Natural killer cell (primary cell): ENCODE data around the gene ERI3. TPM values are rescaled to one million over a fixed set of nuclear protein-coding genes. Genes with fewer than 3 reads are reported as not detected.

ENCODE experiments used
- ATAC-seq, 3 donors: fragments of 150-1000 bp in 2 of 3; fragments of 200-7000 bp in 1 of 3; cut with Tn5 transposase; 1 replicate in 1 of 3; 2 replicates in 2 of 3; pipeline ENCODE4 v1.10.0; 2021; ENCODE audit warnings: mild to moderate bottlenecking in 2 of 3, moderate library complexity in 2 of 3
- DNase-seq, 2 donors: peaks; one replicate each; pipeline versions ENCODE4 v3.0.0 to v3.0.0-alpha.2; 2013 to 2021; ENCODE audit warnings: mixed read lengths in 1 of 2
- H3K27ac ChIP-seq: one replicate; pipeline ENCODE4 v1.5.1; 2013; ENCODE audit warnings: mild to moderate bottlenecking, low read length
- H3K27me3 ChIP-seq: one replicate; pipeline ENCODE4 v1.6.1; 2013; ENCODE audit warnings: low read length; ENCODE audit not compliant: control insufficient read depth, insufficient read depth
- H3K36me3 ChIP-seq: one replicate; pipeline ENCODE4 v1.6.1; 2013; ENCODE audit warnings: low read length; ENCODE audit not compliant: control insufficient read depth, insufficient read depth
- H3K4me1 ChIP-seq: one replicate; pipeline ENCODE4 v1.6.1; 2013; ENCODE audit warnings: low read length; ENCODE audit not compliant: control insufficient read depth, insufficient read depth
- H3K4me3 ChIP-seq: one replicate; pipeline ENCODE4 v1.5.1; 2013; ENCODE audit warnings: low read length
- H3K9me3 ChIP-seq: one replicate; pipeline ENCODE4 v1.6.1; 2013; ENCODE audit warnings: low read length; ENCODE audit not compliant: control insufficient read depth, insufficient read depth
- H3K27ac Mint-ChIP-seq, 2 donors: one replicate each; pipeline ENCODE4 v1.8.0; 2022; ENCODE audit warnings: mild to moderate bottlenecking in 2 of 2, mixed read lengths in 2 of 2, moderate library complexity in 1 of 2
- H3K27me3 Mint-ChIP-seq, 2 donors: one replicate each; pipeline ENCODE4 v1.8.0; 2022; ENCODE audit warnings: low read depth in 2 of 2, mixed read lengths in 2 of 2
- H3K36me3 Mint-ChIP-seq: one replicate; pipeline ENCODE4 v1.8.0; 2022; ENCODE audit warnings: mixed read lengths
- H3K4me1 Mint-ChIP-seq, 2 donors: one replicate each; pipeline ENCODE4 v1.8.0; 2022; ENCODE audit warnings: mixed read lengths in 2 of 2
- H3K4me3 Mint-ChIP-seq: one replicate; pipeline ENCODE4 v1.8.0; 2022; ENCODE audit warnings: mild to moderate bottlenecking, moderate library complexity, mixed read lengths
- H3K9me3 Mint-ChIP-seq, 2 donors: one replicate each; pipeline ENCODE4 v1.8.0; 2022; ENCODE audit warnings: mixed read lengths in 2 of 2
- CTCF ChIP-seq: fragments of 200-600 bp; IDR thresholded peaks from one replicate; pipeline ENCODE4 v1.8.0; 2022; ENCODE audit warnings: antibody characterized with exemption
- WGBS: methylation state at CpG from one replicate; pipeline ENCODE4 v1.1.7; 2013; ENCODE audit warnings: missing lambda C conversion rate; ENCODE audit not compliant: insufficient coverage; 5-methylcytosine and 5-hydroxymethylcytosine counted together
- intact Hi-C: fragments of 100-400 bp; cut with micrococcal nuclease; formaldehyde crosslinking; loops from one replicate; pipeline ENCODE4 v1.14.2; 2022
- total RNA-seq, 4 donors: library from RNA; stranded (reverse); fragments of 120-200 nt in 1 of 4; gene quantifications; one replicate each; pipeline versions ENCODE4 v1.2.3 to v1.2.4, GENCODE V29; 2013 to 2022

Gene ERI3
- total RNA-seq, 3 donors from 2014 or later (not counting 1 experiment from before 2014, with no cell fraction given): 28.3 to 35.3 (median 30.4) TPM

- peaks cover 2% of the 10 kb centered on the region for H3K4me1 ChIP-seq
- H3K27ac ChIP-seq: no peak overlapping the region
- TF ChIP-seq CTCF: no peak
- no peak overlapping the region for H3K4me3 Mint-ChIP-seq
- H3K4me3 ChIP-seq: no peak overlapping the region
- H3K27ac Mint-ChIP-seq: no peak overlapping the region
- 62% methylated on average over 1 of the region's 1 CpG for WGBS
- intact Hi-C loops: no loop called here
- peaks cover 30% of the 10 kb centered on the region for H3K36me3 ChIP-seq
- no peaks in the 10 kb centered on the region for H3K9me3 ChIP-seq
- H3K4me1 Mint-ChIP-seq: peaks cover 4 to 14% of the 10 kb centered on the region in 2 donors
- DNase-seq: no peak
- H3K36me3 Mint-ChIP-seq: no peaks in the 10 kb centered on the region
- H3K27me3 Mint-ChIP-seq: no peaks in the 10 kb centered on the region
- H3K27me3 ChIP-seq: no peaks in the 10 kb centered on the region
- ATAC-seq: no peak
- H3K9me3 Mint-ChIP-seq: no peaks in the 10 kb centered on the region
These were observed 38.8 kb downstream of the ERI3 start for GRCh38 chr1:44316231-44316759.

- Mint-ChIP-seq H3K9me3 (no peaks in the 10 kb centered on the region), H3K27me3 (no peaks in the 10 kb centered on the region), H3K27ac (no peak overlapping the region), H3K36me3 (no peaks in the 10 kb centered on the region), H3K4me3 (no peak overlapping the region), H3K4me1 (peaks cover 4 to 14% of the 10 kb centered on the region in 2 donors)
- TF ChIP-seq CTCF: no peak
- ATAC-seq: no peak
- no peaks in the 10 kb centered on the region for H3K27me3 ChIP-seq
- no peak overlapping the region for H3K4me3 ChIP-seq
- H3K36me3 ChIP-seq: peaks cover 35% of the 10 kb centered on the region
- DNase-seq: no peak
- no peak overlapping the region for H3K27ac ChIP-seq
- H3K4me1 ChIP-seq: peaks cover 2% of the 10 kb centered on the region
- no peaks in the 10 kb centered on the region for H3K9me3 ChIP-seq
- intact Hi-C loops: no loop called here
These were observed 39.5 kb downstream of the ERI3 start for GRCh38 chr1:44315521-44315920.

- WGBS: 98% methylated on average over 3 of the region's 5 CpGs
- Mint-ChIP-seq H3K4me3 (no peak overlapping the region), H3K9me3 (no peaks in the 10 kb centered on the region), H3K27me3 (no peaks in the 10 kb centered on the region), H3K36me3 (no peaks in the 10 kb centered on the region), H3K27ac (no peak overlapping the region), H3K4me1 (peaks cover 4 to 11% of the 10 kb centered on the region in 2 donors)
- intact Hi-C loops: no loop called here
- Histone ChIP-seq H3K27ac (no peak overlapping the region), H3K4me3 (no peak overlapping the region), H3K36me3 (peaks cover 42% of the 10 kb centered on the region), H3K4me1 (peaks cover 2% of the 10 kb centered on the region), H3K9me3 (no peaks in the 10 kb centered on the region), H3K27me3 (no peaks in the 10 kb centered on the region)
- ATAC-seq: no peak
- no peak for TF ChIP-seq CTCF
- DNase-seq: no peak
These were observed 40.6 kb downstream of the ERI3 start for GRCh38 chr1:44314452-44314851.

GRCh38 chr1:44313265-44313918, 41.7 kb downstream of the ERI3 start:
- H3K4me3 Mint-ChIP-seq: no peak overlapping the region
- H3K9me3 Mint-ChIP-seq: no peaks in the 10 kb centered on the region
- ATAC-seq (no peak), DNase-seq (no peak)
- Histone ChIP-seq H3K4me3 (no peak overlapping the region), H3K9me3 (no peaks in the 10 kb centered on the region), H3K4me1 (peaks cover 1% of the 10 kb centered on the region), H3K27ac (no peak overlapping the region), H3K27me3 (no peaks in the 10 kb centered on the region), H3K36me3 (peaks cover 42% of the 10 kb centered on the region)
- H3K36me3 Mint-ChIP-seq: no peaks in the 10 kb centered on the region
- H3K27ac Mint-ChIP-seq: no peak overlapping the region
- WGBS: 75% methylated on average over 3 of the region's 3 CpGs
- no peaks in the 10 kb centered on the region for H3K27me3 Mint-ChIP-seq
- TF ChIP-seq CTCF: no peak
- intact Hi-C loops: no loop called here
- peaks cover 4 to 11% of the 10 kb centered on the region in 2 donors for H3K4me1 Mint-ChIP-seq
